Prostate gland (tissue), 2 donors: ENCODE results near the gene LRRC73. TPM values are rescaled to one million over a fixed set of nuclear protein-coding genes. Genes with fewer than 3 reads are reported as not detected.

ENCODE experiments used
- DNase-seq: peaks from one replicate; pipeline ENCODE4 v3.0.0-alpha.2; 2019; ENCODE audit warnings: low spot score
- H3K27ac ChIP-seq, 2 donors: fragments of 200-600 bp; sonication (generic); 2 replicates each; pipeline ENCODE4 v1.5.1; 2017 to 2019
- H3K27me3 ChIP-seq: fragments of 200-600 bp; sonication (generic); replicated peaks from 2 replicates; pipeline ENCODE4 v1.5.1; 2019; ENCODE audit not compliant: insufficient read depth
- H3K36me3 ChIP-seq, 2 donors: fragments of 200-600 bp; sonication (generic); 1 replicate in 1 of 2; 2 replicates in 1 of 2; pipeline versions ENCODE4 v1.5.1 to v1.8.1; 2017 to 2019
- H3K4me1 ChIP-seq: fragments of 200-600 bp; sonication (generic); replicated peaks from 2 replicates; pipeline ENCODE4 v1.5.1; 2019
- H3K4me3 ChIP-seq, 2 donors: fragments of 200-600 bp; sonication (generic); 2 replicates each; pipeline ENCODE4 v1.5.1; 2017 to 2019
- H3K9me3 ChIP-seq: fragments of 200-600 bp; sonication (generic); 2 replicates; pipeline ENCODE4 v1.5.1; 2017
- CTCF ChIP-seq, 4 experiments: fragments of 200-600 bp in 2 of 4; fragments of 450-650 bp in 2 of 4; sonication (generic) in 2 of 4; IDR thresholded peaks; 1 replicate in 3 of 4; 2 replicates in 1 of 4; pipeline ENCODE4 v1.5.1; 2016 to 2019; ENCODE audit warnings: antibody characterized with exemption in 4 of 4, mild to moderate bottlenecking in 2 of 4, moderate library complexity in 2 of 4
- POLR2A ChIP-seq: fragments of 450-650 bp; IDR thresholded peaks from one replicate; pipeline ENCODE4 v1.6.1; 2016; ENCODE audit warnings: antibody characterized with exemption, mild to moderate bottlenecking
- POLR2AphosphoS5 ChIP-seq: sonication (generic); formaldehyde crosslinking; IDR thresholded peaks from one replicate; pipeline ENCODE4 v1.6.1; 2017; ENCODE audit warnings: antibody characterized with exemption
- WGBS: methylation state at CpG from one replicate; pipeline ENCODE4 v1.1.5; 2018; 5-methylcytosine and 5-hydroxymethylcytosine counted together
- intact Hi-C: fragments of 100-400 bp; cut with DNase I; formaldehyde crosslinking; loops from one replicate; pipeline ENCODE4 v1.14.2; 2022
- total RNA-seq, 2 donors: library from RNA; depleted of rRNA; stranded (reverse); fragments of >200 nt; gene quantifications; one replicate each; pipeline ENCODE4 v1.1.0, GENCODE V29; 2016

LRRC73 gene
- total RNA-seq, 2 donors from 2014 or later, result 0.68 to 4.0 TPM

GRCh38 chr6:43481075-43481474, 29.1 kb downstream of the LRRC73 start:
- Histone ChIP-seq H3K4me1 (peaks cover 7% of the 10 kb centered on the region), H3K27me3 (no peaks in the 10 kb centered on the region)
- intact Hi-C loops, result no loop called here

GRCh38 chr6:43478008-43478372, 32.2 kb downstream of the LRRC73 start:
- TF ChIP-seq POLR2A, result no peak
- TF ChIP-seq CTCF (IDR thresholded peaks at IDR 0.05), result no peak
- TF ChIP-seq POLR2AphosphoS5, result no peak
- intact Hi-C loops, result no loop called here
- no peak for DNase-seq
- H3K4me3 ChIP-seq, result peak overlapping the region; percentile 61 to 85
- peak overlapping the region; percentile 81 to 83 for H3K27ac ChIP-seq
- H3K36me3 ChIP-seq, result no peaks in the 10 kb centered on the region
- WGBS, result 10% methylated on average over 3 of the region's 3 CpGs
- H3K9me3 ChIP-seq, result no peaks in the 10 kb centered on the region
- H3K4me1 ChIP-seq, result peaks cover 7% of the 10 kb centered on the region
- H3K27me3 ChIP-seq, result no peaks in the 10 kb centered on the region

More at GRCh38 chr6:43481075-43481474, 29.1 kb downstream of the LRRC73 start:
- Histone ChIP-seq H3K36me3 (no peaks in the 10 kb centered on the region), H3K27ac (no peak overlapping the region), H3K9me3 (no peaks in the 10 kb centered on the region), H3K4me3 (no peak overlapping the region)
- TF ChIP-seq CTCF (IDR thresholded peaks at IDR 0.05), result no peak
- no peak for TF ChIP-seq POLR2AphosphoS5
- TF ChIP-seq POLR2A, result no peak
- WGBS, result 95% methylated on average over 2 of the region's 2 CpGs
- no peak for DNase-seq

- peak; percentile 93 for TF ChIP-seq POLR2AphosphoS5
- no peak for TF ChIP-seq CTCF (IDR thresholded peaks at IDR 0.05)
- peak; percentile 79 for TF ChIP-seq POLR2A
- Histone ChIP-seq H3K27me3 (no peaks in the 10 kb centered on the region), H3K4me3 (peak within 1 kb of the TSS; percentile 61 to 85), H3K27ac (peak within 1 kb of the TSS; percentile 81 to 83), H3K9me3 (no peaks in the 10 kb centered on the region), H3K36me3 (no peaks in the 10 kb centered on the region), H3K4me1 (peaks cover 7% of the 10 kb centered on the region)
- WGBS, result under 1% methylated on average over 34 of the region's 34 CpGs
- intact Hi-C loops, result no loop called here
- DNase-seq, result peak; percentile 91
Observed at GRCh38 chr6:43477235-43478007, 32.7 kb downstream of the LRRC73 start, which contains the start of gene TJAP1. TJAP1 (plus strand) TSS chr6:43477570; CDS start chr6:43499002, 21,432 bp downstream.

GRCh38 chr6:43476746-43477145, 33.4 kb downstream of the LRRC73 start:
- H3K27me3 ChIP-seq, result no peaks in the 10 kb centered on the region
- no peaks in the 10 kb centered on the region for H3K36me3 ChIP-seq
- no peak for DNase-seq
- H3K4me1 ChIP-seq, result peaks cover 7% of the 10 kb centered on the region
- H3K27ac ChIP-seq, result peak overlapping the region; percentile 81 to 83
- no peaks in the 10 kb centered on the region for H3K9me3 ChIP-seq
- peak overlapping the region; percentile 61 to 85 for H3K4me3 ChIP-seq
- intact Hi-C loops, result no loop called here
- 15% methylated on average over 2 of the region's 2 CpGs for WGBS
- no peak for TF ChIP-seq CTCF (IDR thresholded peaks at IDR 0.05)

- intact Hi-C loops, result no loop called here
- TF ChIP-seq CTCF (IDR thresholded peaks at IDR 0.05) (no peak), POLR2AphosphoS5 (no peak)
- Histone ChIP-seq H3K27ac (no peak overlapping the region), H3K4me1 (peaks cover 7% of the 10 kb centered on the region), H3K9me3 (no peaks in the 10 kb centered on the region), H3K36me3 (no peaks in the 10 kb centered on the region), H3K4me3 (no peak overlapping the region), H3K27me3 (no peaks in the 10 kb centered on the region)
- DNase-seq, result no peak
- 79% methylated on average over 6 of the region's 6 CpGs for WGBS
Observed at GRCh38 chr6:43475516-43475915, 34.6 kb downstream of the LRRC73 start.
